ENCODE data around the gene TMEM52B. TPM values are rescaled to one million over a fixed set of nuclear protein-coding genes. Genes with fewer than 3 reads are reported as not detected.

TMEM52B gene
- total and polyA plus RNA-seq, 2 experiments from 2014 or later = not detected

DNA sequence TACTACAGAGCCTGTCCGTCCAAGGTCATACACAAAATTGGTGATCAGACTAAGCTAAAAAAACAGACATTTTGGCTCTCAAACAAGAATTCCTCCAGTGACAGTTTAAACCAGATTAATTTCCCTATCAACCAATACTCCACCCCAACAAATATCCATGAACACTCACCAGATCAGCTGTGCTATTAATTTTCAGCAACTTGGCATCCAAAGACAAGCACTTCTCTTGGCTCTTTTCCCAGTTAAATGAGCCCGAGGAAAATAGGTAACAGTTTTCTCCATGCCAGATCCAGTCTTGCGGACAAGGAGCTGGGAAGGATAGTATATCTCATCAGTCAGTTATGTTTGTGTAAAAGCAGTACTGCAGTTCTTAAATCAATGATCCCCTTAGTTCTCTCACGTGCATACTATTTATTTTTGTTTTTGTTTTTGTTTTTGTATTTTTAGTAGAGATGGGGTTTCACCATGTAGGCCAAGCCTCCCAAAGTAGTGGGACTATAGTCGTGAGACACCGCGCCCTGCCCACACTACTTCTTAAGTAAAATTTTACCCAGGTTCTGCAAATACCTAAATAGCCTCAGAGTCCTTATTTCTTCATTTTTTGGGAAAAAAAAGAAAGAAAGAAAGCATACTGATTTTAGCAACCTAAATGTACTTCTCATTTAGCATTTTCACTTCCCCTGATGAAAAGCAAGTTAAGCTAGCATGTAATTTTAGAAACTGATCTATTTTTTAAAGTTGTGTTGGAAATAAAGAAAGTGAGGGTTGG, 18.0 kb upstream of the TMEM52B start:
- H3K36me3 Mint-ChIP-seq (ENCODE audit: low read depth) = no peaks in the 10 kb centered on the region
- H3K4me1 ChIP-seq (ENCODE audit: insufficient read depth) = no peaks in the 10 kb centered on the region
- TF ChIP-seq NANOG (IDR thresholded peaks at IDR 0.05; ENCODE audit: borderline replicate concordance) = no peak
- TF ChIP-seq POLR2AphosphoS5 (IDR thresholded peaks at IDR 0.05; ENCODE audit: low read depth) = no peak
- TF ChIP-seq CREB1 (CRISPR knock-in tag; IDR thresholded peaks at IDR 0.05; ENCODE audit: low read depth) = no peak
- TF ChIP-seq, protein P1, sequence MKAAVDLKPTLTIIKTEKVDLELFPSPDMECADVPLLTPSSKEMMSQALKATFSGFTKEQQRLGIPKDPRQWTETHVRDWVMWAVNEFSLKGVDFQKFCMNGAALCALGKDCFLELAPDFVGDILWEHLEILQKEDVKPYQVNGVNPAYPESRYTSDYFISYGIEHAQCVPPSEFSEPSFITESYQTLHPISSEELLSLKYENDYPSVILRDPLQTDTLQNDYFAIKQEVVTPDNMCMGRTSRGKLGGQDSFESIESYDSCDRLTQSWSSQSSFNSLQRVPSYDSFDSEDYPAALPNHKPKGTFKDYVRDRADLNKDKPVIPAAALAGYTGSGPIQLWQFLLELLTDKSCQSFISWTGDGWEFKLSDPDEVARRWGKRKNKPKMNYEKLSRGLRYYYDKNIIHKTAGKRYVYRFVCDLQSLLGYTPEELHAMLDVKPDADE (IDR thresholded peaks at IDR 0.05) = no peak
- TF ChIP-seq, protein P2, sequence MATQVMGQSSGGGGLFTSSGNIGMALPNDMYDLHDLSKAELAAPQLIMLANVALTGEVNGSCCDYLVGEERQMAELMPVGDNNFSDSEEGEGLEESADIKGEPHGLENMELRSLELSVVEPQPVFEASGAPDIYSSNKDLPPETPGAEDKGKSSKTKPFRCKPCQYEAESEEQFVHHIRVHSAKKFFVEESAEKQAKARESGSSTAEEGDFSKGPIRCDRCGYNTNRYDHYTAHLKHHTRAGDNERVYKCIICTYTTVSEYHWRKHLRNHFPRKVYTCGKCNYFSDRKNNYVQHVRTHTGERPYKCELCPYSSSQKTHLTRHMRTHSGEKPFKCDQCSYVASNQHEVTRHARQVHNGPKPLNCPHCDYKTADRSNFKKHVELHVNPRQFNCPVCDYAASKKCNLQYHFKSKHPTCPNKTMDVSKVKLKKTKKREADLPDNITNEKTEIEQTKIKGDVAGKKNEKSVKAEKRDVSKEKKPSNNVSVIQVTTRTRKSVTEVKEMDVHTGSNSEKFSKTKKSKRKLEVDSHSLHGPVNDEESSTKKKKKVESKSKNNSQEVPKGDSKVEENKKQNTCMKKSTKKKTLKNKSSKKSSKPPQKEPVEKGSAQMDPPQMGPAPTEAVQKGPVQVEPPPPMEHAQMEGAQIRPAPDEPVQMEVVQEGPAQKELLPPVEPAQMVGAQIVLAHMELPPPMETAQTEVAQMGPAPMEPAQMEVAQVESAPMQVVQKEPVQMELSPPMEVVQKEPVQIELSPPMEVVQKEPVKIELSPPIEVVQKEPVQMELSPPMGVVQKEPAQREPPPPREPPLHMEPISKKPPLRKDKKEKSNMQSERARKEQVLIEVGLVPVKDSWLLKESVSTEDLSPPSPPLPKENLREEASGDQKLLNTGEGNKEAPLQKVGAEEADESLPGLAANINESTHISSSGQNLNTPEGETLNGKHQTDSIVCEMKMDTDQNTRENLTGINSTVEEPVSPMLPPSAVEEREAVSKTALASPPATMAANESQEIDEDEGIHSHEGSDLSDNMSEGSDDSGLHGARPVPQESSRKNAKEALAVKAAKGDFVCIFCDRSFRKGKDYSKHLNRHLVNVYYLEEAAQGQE (IDR thresholded peaks at IDR 0.05; ENCODE audit: unreplicated experiment) = no peak
- TF ChIP-seq ZNF114 (CRISPR knock-in tag; IDR thresholded peaks at IDR 0.05) = no peak
- TF ChIP-seq, protein P3, sequence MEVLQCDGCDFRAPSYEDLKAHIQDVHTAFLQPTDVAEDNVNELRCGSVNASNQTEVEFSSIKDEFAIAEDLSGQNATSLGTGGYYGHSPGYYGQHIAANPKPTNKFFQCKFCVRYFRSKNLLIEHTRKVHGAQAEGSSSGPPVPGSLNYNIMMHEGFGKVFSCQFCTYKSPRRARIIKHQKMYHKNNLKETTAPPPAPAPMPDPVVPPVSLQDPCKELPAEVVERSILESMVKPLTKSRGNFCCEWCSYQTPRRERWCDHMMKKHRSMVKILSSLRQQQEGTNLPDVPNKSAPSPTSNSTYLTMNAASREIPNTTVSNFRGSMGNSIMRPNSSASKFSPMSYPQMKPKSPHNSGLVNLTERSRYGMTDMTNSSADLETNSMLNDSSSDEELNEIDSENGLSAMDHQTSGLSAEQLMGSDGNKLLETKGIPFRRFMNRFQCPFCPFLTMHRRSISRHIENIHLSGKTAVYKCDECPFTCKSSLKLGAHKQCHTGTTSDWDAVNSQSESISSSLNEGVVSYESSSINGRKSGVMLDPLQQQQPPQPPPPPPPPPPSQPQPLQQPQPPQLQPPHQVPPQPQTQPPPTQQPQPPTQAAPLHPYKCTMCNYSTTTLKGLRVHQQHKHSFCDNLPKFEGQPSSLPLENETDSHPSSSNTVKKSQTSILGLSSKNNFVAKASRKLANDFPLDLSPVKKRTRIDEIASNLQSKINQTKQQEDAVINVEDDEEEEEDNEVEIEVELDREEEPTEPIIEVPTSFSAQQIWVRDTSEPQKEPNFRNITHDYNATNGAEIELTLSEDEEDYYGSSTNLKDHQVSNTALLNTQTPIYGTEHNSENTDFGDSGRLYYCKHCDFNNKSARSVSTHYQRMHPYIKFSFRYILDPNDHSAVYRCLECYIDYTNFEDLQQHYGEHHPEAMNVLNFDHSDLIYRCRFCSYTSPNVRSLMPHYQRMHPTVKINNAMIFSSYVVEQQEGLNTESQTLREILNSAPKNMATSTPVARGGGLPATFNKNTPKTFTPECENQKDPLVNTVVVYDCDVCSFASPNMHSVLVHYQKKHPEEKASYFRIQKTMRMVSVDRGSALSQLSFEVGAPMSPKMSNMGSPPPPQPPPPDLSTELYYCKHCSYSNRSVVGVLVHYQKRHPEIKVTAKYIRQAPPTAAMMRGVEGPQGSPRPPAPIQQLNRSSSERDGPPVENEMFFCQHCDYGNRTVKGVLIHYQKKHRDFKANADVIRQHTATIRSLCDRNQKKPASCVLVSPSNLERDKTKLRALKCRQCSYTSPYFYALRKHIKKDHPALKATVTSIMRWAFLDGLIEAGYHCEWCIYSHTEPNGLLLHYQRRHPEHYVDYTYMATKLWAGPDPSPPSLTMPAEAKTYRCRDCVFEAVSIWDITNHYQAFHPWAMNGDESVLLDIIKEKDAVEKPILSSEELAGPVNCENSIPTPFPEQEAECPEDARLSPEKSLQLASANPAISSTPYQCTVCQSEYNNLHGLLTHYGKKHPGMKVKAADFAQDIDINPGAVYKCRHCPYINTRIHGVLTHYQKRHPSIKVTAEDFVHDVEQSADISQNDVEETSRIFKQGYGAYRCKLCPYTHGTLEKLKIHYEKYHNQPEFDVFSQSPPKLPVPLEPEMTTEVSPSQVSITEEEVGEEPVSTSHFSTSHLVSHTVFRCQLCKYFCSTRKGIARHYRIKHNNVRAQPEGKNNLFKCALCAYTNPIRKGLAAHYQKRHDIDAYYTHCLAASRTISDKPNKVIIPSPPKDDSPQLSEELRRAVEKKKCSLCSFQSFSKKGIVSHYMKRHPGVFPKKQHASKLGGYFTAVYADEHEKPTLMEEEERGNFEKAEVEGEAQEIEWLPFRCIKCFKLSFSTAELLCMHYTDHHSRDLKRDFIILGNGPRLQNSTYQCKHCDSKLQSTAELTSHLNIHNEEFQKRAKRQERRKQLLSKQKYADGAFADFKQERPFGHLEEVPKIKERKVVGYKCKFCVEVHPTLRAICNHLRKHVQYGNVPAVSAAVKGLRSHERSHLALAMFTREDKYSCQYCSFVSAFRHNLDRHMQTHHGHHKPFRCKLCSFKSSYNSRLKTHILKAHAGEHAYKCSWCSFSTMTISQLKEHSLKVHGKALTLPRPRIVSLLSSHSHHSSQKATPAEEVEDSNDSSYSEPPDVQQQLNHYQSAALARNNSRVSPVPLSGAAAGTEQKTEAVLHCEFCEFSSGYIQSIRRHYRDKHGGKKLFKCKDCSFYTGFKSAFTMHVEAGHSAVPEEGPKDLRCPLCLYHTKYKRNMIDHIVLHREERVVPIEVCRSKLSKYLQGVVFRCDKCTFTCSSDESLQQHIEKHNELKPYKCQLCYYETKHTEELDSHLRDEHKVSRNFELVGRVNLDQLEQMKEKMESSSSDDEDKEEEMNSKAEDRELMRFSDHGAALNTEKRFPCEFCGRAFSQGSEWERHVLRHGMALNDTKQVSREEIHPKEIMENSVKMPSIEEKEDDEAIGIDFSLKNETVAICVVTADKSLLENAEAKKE (CRISPR knock-in tag; IDR thresholded peaks at IDR 0.05) = no peak
- no peak for TF ChIP-seq EZH2 (IDR thresholded peaks at IDR 0.05; ENCODE audit: low read depth, unreplicated experiment)
- TF ChIP-seq EZH2phosphoT487 (IDR thresholded peaks at IDR 0.05; ENCODE audit: unreplicated experiment) = no peak
- no peak for TF ChIP-seq JUNB (IDR thresholded peaks at IDR 0.05; ENCODE audit: unreplicated experiment)
- TF ChIP-seq ZNF331 (CRISPR knock-in tag; IDR thresholded peaks at IDR 0.05; ENCODE audit: low read depth) = no peak
- TF ChIP-seq, protein P4, sequence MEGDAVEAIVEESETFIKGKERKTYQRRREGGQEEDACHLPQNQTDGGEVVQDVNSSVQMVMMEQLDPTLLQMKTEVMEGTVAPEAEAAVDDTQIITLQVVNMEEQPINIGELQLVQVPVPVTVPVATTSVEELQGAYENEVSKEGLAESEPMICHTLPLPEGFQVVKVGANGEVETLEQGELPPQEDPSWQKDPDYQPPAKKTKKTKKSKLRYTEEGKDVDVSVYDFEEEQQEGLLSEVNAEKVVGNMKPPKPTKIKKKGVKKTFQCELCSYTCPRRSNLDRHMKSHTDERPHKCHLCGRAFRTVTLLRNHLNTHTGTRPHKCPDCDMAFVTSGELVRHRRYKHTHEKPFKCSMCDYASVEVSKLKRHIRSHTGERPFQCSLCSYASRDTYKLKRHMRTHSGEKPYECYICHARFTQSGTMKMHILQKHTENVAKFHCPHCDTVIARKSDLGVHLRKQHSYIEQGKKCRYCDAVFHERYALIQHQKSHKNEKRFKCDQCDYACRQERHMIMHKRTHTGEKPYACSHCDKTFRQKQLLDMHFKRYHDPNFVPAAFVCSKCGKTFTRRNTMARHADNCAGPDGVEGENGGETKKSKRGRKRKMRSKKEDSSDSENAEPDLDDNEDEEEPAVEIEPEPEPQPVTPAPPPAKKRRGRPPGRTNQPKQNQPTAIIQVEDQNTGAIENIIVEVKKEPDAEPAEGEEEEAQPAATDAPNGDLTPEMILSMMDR (conservative IDR thresholded peaks at IDR 0.05; ENCODE audit: low read depth in 2 of 2) = no peak
- TF ChIP-seq STAT1 (IDR thresholded peaks at IDR 0.05; ENCODE audit: unreplicated experiment) = no peak
- no peak overlapping the region for H3K4me2 ChIP-seq
- no peaks in the 10 kb centered on the region for H3K4me1 Mint-ChIP-seq
- no peak for DNase-seq (ENCODE audit: low spot score)
- H3K9me3 Mint-ChIP-seq = no peaks in the 10 kb centered on the region
- no peak overlapping the region for H3K27ac Mint-ChIP-seq
- H3K9me2 ChIP-seq (ENCODE audit: insufficient read depth) = no peaks in the 10 kb centered on the region
- no peaks in the 10 kb centered on the region for H4K20me1 ChIP-seq (replicated peaks; ENCODE audit: insufficient read depth)
- H3K79me2 ChIP-seq (replicated peaks; ENCODE audit: insufficient read depth) = no peaks in the 10 kb centered on the region
- no peak for ATAC-seq
- no peaks in the 10 kb centered on the region for H3K27me3 Mint-ChIP-seq (ENCODE audit: insufficient read depth, low read depth, poor library complexity)
- H3K4me3 Mint-ChIP-seq = no peak overlapping the region
- H3K4me3 ChIP-seq = no peak overlapping the region
- no peaks in the 10 kb centered on the region for H3K36me3 ChIP-seq (ENCODE audit: insufficient read depth)
- H3K27ac ChIP-seq (ENCODE audit: low read depth) = no peak overlapping the region
- H3F3A ChIP-seq (replicated peaks; ENCODE audit: low read depth) = no peaks in the 10 kb centered on the region
- peak overlapping the region; percentile 77; the same call in 1 of the 2 replicates for H2AFZ ChIP-seq
- H3K27me3 ChIP-seq (ENCODE audit: insufficient read depth) = no peaks in the 10 kb centered on the region

All from GM23338 (cell line).